Right atrium auricular region (tissue), 2 donors: ENCODE results near the gene PLAAT1. TPM values are rescaled to one million over a fixed set of nuclear protein-coding genes. Genes with fewer than 3 reads are reported as not detected.
A peak's percentile ranks its signal among the peaks of the same experiment; 100 is the strongest.

Experiments used
- DNase-seq: peaks from one replicate; pipeline ENCODE4 v3.0.0-alpha.2; 2019; ENCODE audit warnings: low spot score
- H3K27ac ChIP-seq, 2 donors: fragments of 200-600 bp; sonication (generic); 1 replicate in 1 of 2; 2 replicates in 1 of 2; pipeline ENCODE4 v1.5.1; 2016 to 2019
- H3K27me3 ChIP-seq, 2 donors: fragments of 200-600 bp; sonication (generic); one replicate each; pipeline versions ENCODE4 v1.5.1 to v1.6.0; 2017 to 2019
- H3K36me3 ChIP-seq: fragments of 200-600 bp; sonication (generic); one replicate; pipeline ENCODE4 v1.5.1; 2016
- H3K4me1 ChIP-seq, 2 donors: fragments of 200-600 bp; sonication (generic); one replicate each; pipeline versions ENCODE4 v1.5.1 to v1.6.0; 2017 to 2019
- H3K4me3 ChIP-seq, 2 donors: fragments of 200-600 bp; sonication (generic); 1 replicate in 1 of 2; 2 replicates in 1 of 2; pipeline ENCODE4 v1.5.1; 2017 to 2019; ENCODE audit warnings: mild to moderate bottlenecking in 1 of 2, moderate library complexity in 1 of 2
- H3K9me3 ChIP-seq, 2 donors: fragments of 200-600 bp; sonication (generic); one replicate each; pipeline ENCODE4 v1.5.1; 2019
- CTCF ChIP-seq, 2 donors: fragments of 200-600 bp; sonication (generic); IDR thresholded peaks; one replicate each; pipeline ENCODE4 v1.5.1; 2019; ENCODE audit warnings: antibody characterized with exemption in 2 of 2
- total RNA-seq, 2 donors: library from RNA; depleted of rRNA; stranded (reverse); fragments of >200 nt; gene quantifications; one replicate each; pipeline ENCODE4 v1.1.0, GENCODE V29; 2016

Gene PLAAT1
- total RNA-seq, 2 donors from 2014 or later, result 10.3 to 11.2 TPM

DNA sequence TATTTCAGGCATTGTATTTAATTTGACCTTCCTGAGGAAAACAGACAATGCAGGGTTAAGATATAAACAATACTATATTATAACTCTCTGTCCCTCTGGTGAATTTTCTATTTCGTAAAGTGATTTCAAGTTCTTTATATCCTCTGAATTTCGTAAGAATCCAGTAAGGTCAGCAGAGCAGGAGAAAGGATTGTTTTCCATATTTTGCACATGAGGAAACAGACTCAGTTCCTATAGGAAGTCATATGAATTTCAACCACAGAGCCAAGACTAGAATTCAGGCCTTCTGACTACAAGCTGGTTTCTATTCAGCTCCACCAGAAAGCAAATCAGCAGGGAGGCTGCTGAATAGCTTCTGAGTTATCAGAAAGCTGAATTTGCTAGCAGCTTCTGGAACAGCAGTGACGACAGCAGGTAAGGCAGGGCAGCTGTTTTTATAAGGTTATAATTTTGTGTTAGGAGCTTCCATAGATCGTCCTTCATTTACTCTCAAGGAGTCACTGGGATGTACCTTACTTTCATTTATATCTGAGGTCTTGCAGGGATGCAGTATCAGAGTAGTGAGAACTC is 11.1 kb upstream of the PLAAT1 start:
- H3K4me1 ChIP-seq, result no peaks in the 10 kb centered on the region
- H3K27me3 ChIP-seq, result no peaks in the 10 kb centered on the region
- no peak overlapping the region for H3K27ac ChIP-seq
- H3K4me3 ChIP-seq, result no peak overlapping the region
- H3K36me3 ChIP-seq, result no peaks in the 10 kb centered on the region
- TF ChIP-seq CTCF (IDR thresholded peaks at IDR 0.05), result no peak
- DNase-seq, result no peak
- H3K9me3 ChIP-seq, result no peaks in the 10 kb centered on the region

DNA sequence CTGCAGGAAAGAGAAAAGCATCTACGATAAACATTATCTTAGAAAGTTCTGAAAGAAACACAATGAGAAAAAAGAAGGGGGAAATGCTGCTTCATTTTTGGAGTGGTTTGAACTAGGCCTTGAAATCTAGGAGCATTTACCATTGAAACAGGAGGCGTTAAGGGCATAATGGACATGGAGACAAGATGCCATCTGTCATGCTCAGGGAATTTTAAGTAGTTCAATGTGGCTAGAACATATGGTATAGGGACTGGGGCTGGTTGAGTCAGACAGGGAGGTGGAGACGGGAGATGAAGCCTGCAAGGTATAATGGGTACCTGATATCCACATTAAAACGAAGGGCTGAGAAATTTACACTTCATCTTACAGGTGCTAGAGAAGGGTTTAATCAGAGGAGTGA is 10.4 kb upstream of the PLAAT1 start:
- Histone ChIP-seq H3K9me3 (no peaks in the 10 kb centered on the region), H3K27ac (no peak overlapping the region), H3K36me3 (no peaks in the 10 kb centered on the region), H3K27me3 (no peaks in the 10 kb centered on the region), H3K4me3 (no peak overlapping the region), H3K4me1 (no peaks in the 10 kb centered on the region)
- TF ChIP-seq CTCF (IDR thresholded peaks at IDR 0.05), result no peak
- no peak for DNase-seq

DNA sequence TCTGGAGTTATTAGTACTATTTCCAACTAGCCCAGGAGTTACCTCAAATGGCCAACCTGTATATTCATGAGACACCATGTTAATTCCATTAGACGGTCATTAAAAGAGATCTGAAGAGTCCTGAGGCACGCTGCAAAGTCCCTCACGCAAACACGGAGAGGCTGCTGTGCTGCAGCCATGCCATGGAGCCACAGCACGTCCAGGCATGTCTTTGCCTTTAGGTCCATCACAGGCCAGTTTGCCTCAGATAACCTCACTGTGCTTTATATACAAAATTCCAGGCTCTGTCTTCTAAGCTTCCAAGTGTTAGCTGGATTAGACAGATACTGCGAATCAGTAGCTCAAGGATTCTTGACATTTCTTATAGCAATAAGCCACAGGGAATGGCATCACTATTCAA is 9.8 kb upstream of the PLAAT1 start:
- Histone ChIP-seq H3K9me3 (no peaks in the 10 kb centered on the region), H3K4me1 (no peaks in the 10 kb centered on the region), H3K27me3 (no peaks in the 10 kb centered on the region), H3K36me3 (no peaks in the 10 kb centered on the region), H3K27ac (no peak overlapping the region), H3K4me3 (no peak overlapping the region)
- no peak for TF ChIP-seq CTCF (IDR thresholded peaks at IDR 0.05)
- no peak for DNase-seq

DNA sequence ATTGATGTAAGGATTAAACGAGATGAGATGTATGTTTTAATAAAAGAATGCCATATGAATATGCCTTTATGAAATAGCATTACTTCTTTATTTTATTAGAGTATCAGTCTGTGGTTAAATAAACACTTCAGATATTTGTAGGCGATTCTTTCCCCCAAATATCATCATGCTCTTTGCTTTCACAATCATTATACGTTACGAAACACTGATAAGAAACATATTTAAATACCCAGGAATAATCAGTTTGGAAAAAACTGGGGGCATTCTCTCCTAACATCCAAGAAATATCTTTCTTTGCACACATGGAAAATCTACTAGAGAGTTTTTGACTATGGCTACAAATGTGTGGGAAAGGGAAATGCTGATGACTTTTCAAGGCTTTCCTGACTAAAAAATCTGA is 4.4 kb upstream of the PLAAT1 start:
- Histone ChIP-seq H3K4me3 (no peak overlapping the region), H3K4me1 (no peaks in the 10 kb centered on the region), H3K27me3 (no peaks in the 10 kb centered on the region), H3K27ac (no peak overlapping the region), H3K9me3 (no peaks in the 10 kb centered on the region), H3K36me3 (no peaks in the 10 kb centered on the region)
- TF ChIP-seq CTCF (IDR thresholded peaks at IDR 0.05), result no peak
- DNase-seq, result no peak

DNA sequence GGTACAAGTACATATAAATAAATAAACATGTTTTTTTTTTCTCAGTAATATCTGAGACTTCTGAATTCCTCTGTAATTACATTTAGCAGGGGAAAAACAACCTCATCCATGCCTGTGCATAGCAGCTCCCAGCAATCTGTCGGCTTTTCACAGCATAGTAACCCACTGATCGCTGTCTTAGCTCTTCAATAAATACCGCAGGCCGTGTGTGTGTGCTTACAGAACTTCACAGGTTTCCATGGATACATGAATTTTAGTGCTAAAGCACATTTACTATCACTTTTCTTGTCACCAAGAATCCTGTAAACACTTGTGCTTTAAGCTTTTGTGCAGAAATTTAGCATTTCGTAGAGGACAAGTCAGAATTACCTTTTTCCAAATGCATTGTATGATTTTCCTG is 4.0 kb upstream of the PLAAT1 start:
- Histone ChIP-seq H3K4me3 (no peak overlapping the region), H3K27ac (no peak overlapping the region), H3K4me1 (no peaks in the 10 kb centered on the region), H3K27me3 (no peaks in the 10 kb centered on the region), H3K36me3 (no peaks in the 10 kb centered on the region), H3K9me3 (no peaks in the 10 kb centered on the region)
- TF ChIP-seq CTCF (IDR thresholded peaks at IDR 0.05), result no peak
- DNase-seq, result no peak

DNA sequence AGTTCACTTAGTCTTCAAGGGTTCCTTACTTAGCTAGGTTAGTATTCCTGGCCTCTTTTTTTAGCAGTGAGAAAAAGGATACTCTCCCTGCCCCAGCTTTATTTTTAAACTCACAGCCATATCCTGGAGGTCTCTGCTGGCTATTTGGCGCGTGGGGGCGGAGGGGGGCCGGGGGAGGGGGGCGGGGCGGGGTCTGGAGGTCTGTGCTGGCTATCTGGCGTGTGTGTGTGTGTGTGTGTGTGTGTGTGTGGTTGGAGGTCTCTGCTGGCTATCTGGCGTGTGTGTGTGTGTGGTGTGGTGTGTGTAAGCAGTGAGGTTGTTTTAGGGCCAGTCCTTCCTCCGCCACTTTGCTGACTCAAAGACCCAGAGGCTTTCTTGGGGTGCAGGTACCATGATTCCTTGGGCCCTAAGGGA is 579 bp upstream of the PLAAT1 start:
- no peak for TF ChIP-seq CTCF (IDR thresholded peaks at IDR 0.05)
- Histone ChIP-seq H3K4me3 (peak overlapping the region; percentile 50 to 55), H3K27me3 (no peaks in the 10 kb centered on the region), H3K4me1 (no peaks in the 10 kb centered on the region), H3K36me3 (no peaks in the 10 kb centered on the region), H3K9me3 (no peaks in the 10 kb centered on the region), H3K27ac (peak overlapping the region; percentile 82 to 84)
- DNase-seq, result no peak
